ENCODE data around the gene C1GALT1. TPM values are rescaled to one million over a fixed set of nuclear protein-coding genes. Genes with fewer than 3 reads are reported as not detected.

C1GALT1 gene
- total and polyA plus RNA-seq, 9 of the 15 experiments (the other 6 are each of a cell fraction or from before 2014, with no cell fraction given), result 5.0 to 33.2 (median 24.1) TPM

DNA sequence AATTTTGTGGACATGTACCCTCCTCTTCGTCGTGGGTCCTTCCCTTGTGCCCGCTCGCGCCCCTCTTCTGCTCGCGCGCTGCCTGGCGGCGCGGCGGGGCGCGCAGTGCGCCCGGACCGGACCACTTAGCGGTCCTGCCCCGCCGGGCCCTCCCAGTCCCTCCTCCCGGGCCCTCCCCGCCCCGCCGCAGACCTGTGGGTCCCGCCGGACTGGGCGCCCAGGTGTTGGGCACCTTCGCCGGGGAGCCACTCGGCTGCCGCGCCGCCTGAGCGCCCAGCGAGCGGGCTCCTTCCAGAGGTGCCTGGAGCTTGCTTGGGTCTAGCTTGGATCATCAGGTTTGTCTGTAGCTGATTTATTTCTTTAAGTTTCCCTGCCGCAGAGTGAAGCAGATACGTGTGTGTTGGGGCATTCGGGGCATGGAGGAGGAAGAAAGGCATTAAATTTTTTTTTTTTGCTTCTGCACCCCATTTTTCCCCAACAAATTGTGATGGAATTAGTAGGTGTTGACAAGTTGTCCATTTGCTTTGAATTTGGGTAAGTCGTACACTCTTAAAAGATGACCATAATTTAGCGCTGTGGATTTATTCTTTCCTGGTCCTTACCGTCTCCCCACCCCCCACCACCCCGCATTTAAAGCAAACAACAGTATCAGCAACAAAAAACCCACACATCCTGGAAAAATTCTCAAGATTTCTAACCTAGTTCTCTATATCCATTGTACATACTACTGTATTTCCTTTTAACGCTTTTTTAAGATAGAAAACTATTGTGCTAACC is 905 bp downstream of the C1GALT1 start (continued):
- TF ChIP-seq ZBTB8A (IDR thresholded peaks at IDR 0.05; ENCODE audit: partially characterized antibody) (no peak), DMBX1 (CRISPR knock-in tag; IDR thresholded peaks at IDR 0.05; ENCODE audit: borderline replicate concordance) (no peak), CXXC5 (CRISPR knock-in tag; IDR thresholded peaks at IDR 0.05) (no peak), TAF15 (IDR thresholded peaks at IDR 0.05; ENCODE audit: low read depth, low read length) (no peak), NFE2 (IDR thresholded peaks at IDR 0.05; ENCODE audit: low read depth) (no peak), CBFA2T2 (conservative IDR thresholded peaks at IDR 0.05) (no peak), HDAC1 (IDR thresholded peaks at IDR 0.05) (no peak), HNRNPUL1 (IDR thresholded peaks at IDR 0.05; ENCODE audit: low read length) (no peak), CBX2 (IDR thresholded peaks at IDR 0.05; ENCODE audit: insufficient read depth, low read length, poor library complexity, severe bottlenecking) (no peak), ESRRA (IDR thresholded peaks at IDR 0.05; ENCODE audit: borderline replicate concordance, low read depth) (0 out of 2 replicates have a peak, but pooled peaks have one; percentile 1), ZNF316 (IDR thresholded peaks at IDR 0.05) (no peak), ZNF224 (CRISPR knock-in tag; IDR thresholded peaks at IDR 0.05) (no peak), ESRRB (CRISPR knock-in tag; IDR thresholded peaks at IDR 0.05; ENCODE audit: borderline replicate concordance) (no peak), PCBP1 (IDR thresholded peaks at IDR 0.05; ENCODE audit: low read depth, low read length, poor library complexity, severe bottlenecking) (peak; percentile 5), MXI1 (IDR thresholded peaks at IDR 0.05; ENCODE audit: low read depth, low read length) (no peak), ZNF217 (CRISPR knock-in tag; IDR thresholded peaks at IDR 0.05) (no peak), NR2C2 (CRISPR knock-in tag; IDR thresholded peaks at IDR 0.05) (no peak), NR2C2 (tag; IDR thresholded peaks at IDR 0.05) (peak; percentile 68), ETV5 (CRISPR knock-in tag; IDR thresholded peaks at IDR 0.05; ENCODE audit: low read depth) (0 out of 2 replicates have a peak, but pooled peaks have one; percentile 4), POLR2H (tag; IDR thresholded peaks at IDR 0.05; ENCODE audit: low read depth) (no peak), ZBED1 (IDR thresholded peaks at IDR 0.05) (no peak), POU5F1 (IDR thresholded peaks at IDR 0.05; ENCODE audit: borderline replicate concordance, low read depth, low read length, partially characterized antibody) (no peak), SAFB (IDR thresholded peaks at IDR 0.05; ENCODE audit: borderline replicate concordance, low read depth, low read length) (no peak), NR2F6 (CRISPR knock-in tag; IDR thresholded peaks at IDR 0.05) (no peak)
- TF ChIP-seq, protein P1, sequence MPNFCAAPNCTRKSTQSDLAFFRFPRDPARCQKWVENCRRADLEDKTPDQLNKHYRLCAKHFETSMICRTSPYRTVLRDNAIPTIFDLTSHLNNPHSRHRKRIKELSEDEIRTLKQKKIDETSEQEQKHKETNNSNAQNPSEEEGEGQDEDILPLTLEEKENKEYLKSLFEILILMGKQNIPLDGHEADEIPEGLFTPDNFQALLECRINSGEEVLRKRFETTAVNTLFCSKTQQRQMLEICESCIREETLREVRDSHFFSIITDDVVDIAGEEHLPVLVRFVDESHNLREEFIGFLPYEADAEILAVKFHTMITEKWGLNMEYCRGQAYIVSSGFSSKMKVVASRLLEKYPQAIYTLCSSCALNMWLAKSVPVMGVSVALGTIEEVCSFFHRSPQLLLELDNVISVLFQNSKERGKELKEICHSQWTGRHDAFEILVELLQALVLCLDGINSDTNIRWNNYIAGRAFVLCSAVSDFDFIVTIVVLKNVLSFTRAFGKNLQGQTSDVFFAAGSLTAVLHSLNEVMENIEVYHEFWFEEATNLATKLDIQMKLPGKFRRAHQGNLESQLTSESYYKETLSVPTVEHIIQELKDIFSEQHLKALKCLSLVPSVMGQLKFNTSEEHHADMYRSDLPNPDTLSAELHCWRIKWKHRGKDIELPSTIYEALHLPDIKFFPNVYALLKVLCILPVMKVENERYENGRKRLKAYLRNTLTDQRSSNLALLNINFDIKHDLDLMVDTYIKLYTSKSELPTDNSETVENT (CRISPR knock-in tag; IDR thresholded peaks at IDR 0.05), result no peak
- TF ChIP-seq, protein P2, sequence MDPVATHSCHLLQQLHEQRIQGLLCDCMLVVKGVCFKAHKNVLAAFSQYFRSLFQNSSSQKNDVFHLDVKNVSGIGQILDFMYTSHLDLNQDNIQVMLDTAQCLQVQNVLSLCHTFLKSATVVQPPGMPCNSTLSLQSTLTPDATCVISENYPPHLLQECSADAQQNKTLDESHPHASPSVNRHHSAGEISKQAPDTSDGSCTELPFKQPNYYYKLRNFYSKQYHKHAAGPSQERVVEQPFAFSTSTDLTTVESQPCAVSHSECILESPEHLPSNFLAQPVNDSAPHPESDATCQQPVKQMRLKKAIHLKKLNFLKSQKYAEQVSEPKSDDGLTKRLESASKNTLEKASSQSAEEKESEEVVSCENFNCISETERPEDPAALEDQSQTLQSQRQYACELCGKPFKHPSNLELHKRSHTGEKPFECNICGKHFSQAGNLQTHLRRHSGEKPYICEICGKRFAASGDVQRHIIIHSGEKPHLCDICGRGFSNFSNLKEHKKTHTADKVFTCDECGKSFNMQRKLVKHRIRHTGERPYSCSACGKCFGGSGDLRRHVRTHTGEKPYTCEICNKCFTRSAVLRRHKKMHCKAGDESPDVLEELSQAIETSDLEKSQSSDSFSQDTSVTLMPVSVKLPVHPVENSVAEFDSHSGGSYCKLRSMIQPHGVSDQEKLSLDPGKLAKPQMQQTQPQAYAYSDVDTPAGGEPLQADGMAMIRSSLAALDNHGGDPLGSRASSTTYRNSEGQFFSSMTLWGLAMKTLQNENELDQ (CRISPR knock-in tag; IDR thresholded peaks at IDR 0.05; ENCODE audit: borderline replicate concordance), result no peak

Data from K562 (cell line).